T-helper 2 cell treated with Interferon-gamma antibody and Interleukin-4, amounts not matched to agents 5 μg/mL and 100 μg/mL, for 36 hours (primary cell): Measurements from ENCODE around the gene SOX12.

Source experiments
- DNase-seq: peaks from one replicate; pipeline ENCODE4 v3.0.0; 2021; ENCODE audit warnings: low spot score
- H3K27ac Mint-ChIP-seq: one replicate; pipeline ENCODE4 v1.8.0; 2021; ENCODE audit warnings: mild to moderate bottlenecking, mixed read lengths
- H3K27me3 Mint-ChIP-seq: one replicate; pipeline ENCODE4 v1.8.0; 2021; ENCODE audit warnings: low read depth, mixed read lengths
- H3K36me3 Mint-ChIP-seq: one replicate; pipeline ENCODE4 v1.8.0; 2021; ENCODE audit warnings: low read depth, mixed read lengths
- H3K4me1 Mint-ChIP-seq: one replicate; pipeline ENCODE4 v1.8.0; 2021; ENCODE audit warnings: low read depth, mixed read lengths
- H3K4me3 Mint-ChIP-seq: one replicate; pipeline ENCODE4 v1.8.0; 2022; ENCODE audit warnings: mild to moderate bottlenecking, moderate library complexity, mixed read lengths
- H3K9me3 Mint-ChIP-seq: one replicate; pipeline ENCODE4 v1.8.0; 2021; ENCODE audit warnings: mixed read lengths

SOX12 gene

GRCh38 chr20:295804-296203, 29.5 kb upstream of the SOX12 start:
- Mint-ChIP-seq H3K27me3 (peaks cover 2% of the 10 kb centered on the region), H3K27ac (peak overlapping the region; percentile 67), H3K36me3 (peaks cover 27% of the 10 kb centered on the region), H3K4me1 (peaks cover 25% of the 10 kb centered on the region), H3K9me3 (no peaks in the 10 kb centered on the region), H3K4me3 (peak overlapping the region; percentile 97)
- no peak for DNase-seq

DNA sequence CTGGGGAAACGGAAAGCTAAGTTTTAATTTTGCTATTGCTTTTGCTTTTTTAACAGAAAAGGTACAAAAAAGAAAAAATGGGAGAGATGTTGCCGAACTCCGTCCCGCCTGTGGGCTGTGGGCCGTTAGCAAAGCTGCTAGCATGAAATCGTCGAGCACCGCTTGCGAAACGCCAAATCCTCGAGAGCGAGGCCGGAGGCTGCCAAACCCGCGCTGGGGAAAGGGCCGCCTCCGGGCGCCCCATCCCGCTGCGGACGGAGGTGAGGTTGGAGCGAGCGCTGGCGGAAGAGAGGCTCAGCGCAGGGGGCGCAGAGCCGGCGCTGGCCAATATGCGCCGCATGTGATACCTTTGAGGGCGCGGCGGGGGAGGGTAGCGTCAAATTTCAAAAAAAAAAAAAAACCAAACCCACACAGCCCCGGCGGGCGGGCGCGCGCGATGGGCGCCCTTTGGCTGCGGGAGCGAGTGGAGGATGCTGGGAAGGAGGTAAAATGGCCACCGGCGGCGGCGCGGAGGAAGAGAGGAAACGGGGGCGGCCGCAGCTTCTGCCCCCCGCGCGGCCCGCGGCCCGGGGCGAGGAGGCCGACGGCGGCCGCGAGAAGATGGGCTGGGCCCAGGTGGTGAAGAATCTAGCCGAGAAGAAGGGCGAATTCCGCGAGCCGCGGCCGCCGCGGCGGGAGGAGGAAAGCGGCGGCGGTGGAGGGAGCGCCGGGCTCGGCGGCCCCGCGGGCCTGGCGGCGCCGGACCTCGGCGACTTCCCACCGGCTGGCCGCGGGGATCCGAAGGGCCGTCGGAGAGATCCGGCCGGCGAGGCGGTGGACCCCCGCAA, 28.0 kb upstream of the SOX12 start, which contains the start of gene ZCCHC3:
Gene ZCCHC3, plus strand, starts transcription at position 473 of the 827 bp plus-strand sequence. Its CDS starts 17 bp downstream, at position 490.
- Mint-ChIP-seq H3K4me1 (peaks cover 38% of the 10 kb centered on the region), H3K36me3 (peaks cover 35% of the 10 kb centered on the region)
- peak; percentile 88 for DNase-seq

GRCh38 chr20:297925-298775, 27.2 kb upstream of the SOX12 start:
- Mint-ChIP-seq H3K4me1 (peaks cover 41% of the 10 kb centered on the region), H3K36me3 (peaks cover 35% of the 10 kb centered on the region), H3K27ac (peak overlapping the region; percentile 97)

More for the DNA sequence above, 28.0 kb upstream of the SOX12 start, which contains the start of gene ZCCHC3:
- H3K27ac Mint-ChIP-seq: peak within 1 kb of the TSS; percentile 100
- peaks cover 2% of the 10 kb centered on the region for H3K27me3 Mint-ChIP-seq
- H3K9me3 Mint-ChIP-seq: no peaks in the 10 kb centered on the region
- H3K4me3 Mint-ChIP-seq: peak within 1 kb of the TSS; percentile 97

DNA sequence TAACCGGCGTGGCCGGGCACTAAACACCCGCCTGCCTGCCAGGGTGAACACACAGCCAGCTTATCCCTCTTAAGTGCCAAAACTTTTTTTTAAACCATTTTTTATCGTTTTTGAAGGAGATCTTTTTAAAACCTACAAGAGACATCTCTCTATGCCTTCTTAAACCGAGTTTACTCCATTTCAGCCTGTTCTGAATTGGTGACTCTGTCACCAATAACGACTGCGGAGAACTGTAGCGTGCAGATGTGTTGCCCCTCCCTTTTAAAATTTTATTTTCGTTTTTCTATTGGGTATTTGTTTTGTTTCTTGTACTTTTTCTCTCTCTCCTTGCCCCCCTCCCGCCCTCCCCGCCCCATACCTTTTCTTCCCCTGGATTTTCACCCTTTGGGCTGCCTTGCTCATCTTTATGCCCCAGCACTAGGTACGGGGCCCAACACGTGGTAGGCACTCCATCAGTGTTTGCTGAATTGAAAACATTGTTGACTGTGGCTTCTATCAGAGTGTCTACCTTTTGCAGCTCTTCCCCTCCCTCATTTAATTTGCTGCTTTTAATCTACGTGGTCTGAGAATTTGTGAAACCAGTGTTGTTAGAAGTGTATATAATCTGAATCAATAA, 26.5 kb upstream of the SOX12 start:
- Mint-ChIP-seq H3K4me3 (peak overlapping the region; percentile 96), H3K9me3 (no peaks in the 10 kb centered on the region), H3K36me3 (peaks cover 35% of the 10 kb centered on the region), H3K27me3 (peaks cover 2% of the 10 kb centered on the region), H3K27ac (peak overlapping the region; percentile 97), H3K4me1 (peaks cover 43% of the 10 kb centered on the region)
- no peak for DNase-seq

More at GRCh38 chr20:297925-298775, 27.2 kb upstream of the SOX12 start:
- Mint-ChIP-seq H3K9me3 (no peaks in the 10 kb centered on the region), H3K27me3 (peaks cover 2% of the 10 kb centered on the region), H3K4me3 (peak overlapping the region; percentile 96)
- DNase-seq: peak; percentile 39

DNA sequence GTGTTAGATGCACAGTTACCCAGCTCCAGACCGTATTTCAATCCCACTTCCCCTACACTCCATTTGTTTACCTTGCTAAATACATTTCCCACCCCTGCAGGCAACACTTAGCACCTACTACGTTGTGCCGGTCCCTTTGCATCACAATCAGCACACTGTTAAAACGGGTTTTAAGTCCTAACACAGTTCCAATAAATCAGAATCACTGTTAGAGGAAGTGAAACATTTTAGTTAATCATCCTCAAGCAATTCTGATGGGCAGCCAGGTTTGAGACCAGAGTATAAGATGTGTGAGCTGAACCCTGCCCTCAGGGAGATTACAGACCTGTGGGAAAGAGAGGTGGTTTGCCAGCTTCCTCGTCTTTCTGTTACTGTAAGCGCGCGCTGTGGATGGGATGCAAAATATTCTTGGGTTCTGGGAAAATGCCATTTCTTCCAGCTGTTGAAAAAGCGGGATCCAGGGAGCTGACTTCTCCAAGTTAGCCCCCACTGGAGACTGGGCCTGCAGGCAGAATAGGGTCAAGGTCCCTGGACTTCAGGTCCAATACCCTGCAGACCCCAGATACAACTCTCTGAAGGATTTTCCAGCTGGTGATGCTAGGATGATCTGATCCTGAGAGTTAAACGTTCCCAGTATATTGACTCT, 24.9 kb upstream of the SOX12 start:
- peaks cover 43% of the 10 kb centered on the region for H3K4me1 Mint-ChIP-seq
- DNase-seq: no peak
- H3K36me3 Mint-ChIP-seq: peaks cover 35% of the 10 kb centered on the region
- H3K4me3 Mint-ChIP-seq: peak overlapping the region; percentile 96
- no peak overlapping the region for H3K27ac Mint-ChIP-seq
- H3K27me3 Mint-ChIP-seq: peaks cover 2% of the 10 kb centered on the region
- H3K9me3 Mint-ChIP-seq: no peaks in the 10 kb centered on the region

GRCh38 chr20:301886-302848, 23.2 kb upstream of the SOX12 start:
- Mint-ChIP-seq H3K27me3 (peaks cover 2% of the 10 kb centered on the region), H3K27ac (peak overlapping the region; percentile 27), H3K4me3 (no peak overlapping the region)

GRCh38 chr20:305745-306144, 19.6 kb upstream of the SOX12 start:
- no peaks in the 10 kb centered on the region for H3K9me3 Mint-ChIP-seq
- H3K36me3 Mint-ChIP-seq: peaks cover 8% of the 10 kb centered on the region
- H3K27ac Mint-ChIP-seq: no peak overlapping the region
- no peaks in the 10 kb centered on the region for H3K27me3 Mint-ChIP-seq
- H3K4me3 Mint-ChIP-seq: no peak overlapping the region
- no peak for DNase-seq
- H3K4me1 Mint-ChIP-seq: peaks cover 28% of the 10 kb centered on the region

More at GRCh38 chr20:301886-302848, 23.2 kb upstream of the SOX12 start:
- Mint-ChIP-seq H3K36me3 (peaks cover 35% of the 10 kb centered on the region), H3K4me1 (peaks cover 33% of the 10 kb centered on the region), H3K9me3 (no peaks in the 10 kb centered on the region)
- no peak for DNase-seq

DNA sequence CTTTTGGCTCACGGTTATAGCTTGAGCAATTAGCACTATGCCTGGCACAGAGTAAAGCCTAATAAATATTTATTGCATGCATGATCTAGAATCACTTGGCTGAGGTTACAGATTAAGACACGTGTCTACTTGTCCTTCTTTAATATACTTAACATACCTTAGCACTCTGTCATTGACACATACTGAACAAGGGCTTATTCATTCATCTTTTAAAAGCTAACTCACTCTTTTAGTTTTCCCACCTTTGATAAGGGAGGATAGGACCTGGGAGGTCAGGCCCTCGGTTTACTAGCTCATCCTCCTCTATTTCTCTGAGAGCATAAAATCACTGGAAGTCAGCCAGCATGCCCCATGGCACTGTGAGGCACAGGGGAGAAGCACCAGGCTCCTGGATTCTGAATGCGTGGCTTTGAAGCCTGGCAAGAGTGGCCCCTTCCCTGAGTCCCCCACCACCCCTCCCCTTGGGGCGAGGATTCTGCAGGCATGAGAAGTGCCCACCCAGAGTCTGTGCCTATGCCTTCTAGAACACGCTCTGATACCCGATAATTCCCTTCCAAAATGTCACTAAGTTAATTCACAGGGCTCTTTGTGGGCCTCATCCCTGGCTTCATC, 16.8 kb upstream of the SOX12 start:
- Mint-ChIP-seq H3K27ac (no peak overlapping the region), H3K36me3 (no peaks in the 10 kb centered on the region), H3K9me3 (no peaks in the 10 kb centered on the region), H3K4me3 (no peak overlapping the region), H3K27me3 (no peaks in the 10 kb centered on the region), H3K4me1 (peaks cover 13% of the 10 kb centered on the region)
- no peak for DNase-seq

GRCh38 chr20:309306-309840, 16.0 kb upstream of the SOX12 start:
- Mint-ChIP-seq H3K9me3 (no peaks in the 10 kb centered on the region), H3K27ac (peak overlapping the region; percentile 67)
- no peak for DNase-seq

DNA sequence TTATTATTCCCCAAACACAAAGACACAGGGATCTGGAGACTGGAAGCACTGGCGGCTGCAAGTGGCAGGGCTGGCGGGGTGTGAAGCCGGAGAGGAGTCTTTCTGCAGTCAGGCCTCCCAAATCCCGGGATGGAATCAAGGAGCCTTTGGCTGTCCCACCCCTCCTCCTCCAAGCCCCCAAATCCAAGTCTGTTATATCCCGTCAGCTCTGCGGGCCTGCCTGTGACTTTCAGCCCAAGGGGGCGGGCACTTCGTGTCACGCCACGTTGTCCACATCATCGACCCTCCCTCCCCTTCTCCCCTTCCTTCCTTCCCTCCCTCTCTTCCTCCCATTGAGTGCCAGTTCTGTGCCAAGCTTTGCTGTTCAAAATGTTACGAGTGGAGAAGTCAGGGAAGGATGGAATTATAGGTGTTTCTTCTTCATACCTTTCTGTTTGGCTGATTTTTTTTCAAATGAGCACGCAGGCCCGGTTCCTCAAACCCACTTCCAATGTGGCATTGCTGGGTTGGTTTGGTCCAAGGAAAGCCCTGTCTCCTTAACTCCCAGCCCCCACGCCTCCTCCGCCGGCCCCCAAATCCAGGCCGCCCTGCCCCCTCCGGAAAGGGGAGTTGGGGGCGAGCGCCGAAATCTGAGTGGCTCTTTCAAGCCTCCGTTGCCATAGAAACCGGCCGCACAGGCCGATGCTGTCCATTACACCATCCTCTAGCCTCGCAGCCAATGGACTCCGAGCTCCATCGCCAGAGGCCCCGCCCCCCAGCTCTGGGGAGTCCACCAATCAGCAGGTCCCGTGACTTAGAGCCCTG, 15.3 kb upstream of the SOX12 start:
- H3K27ac Mint-ChIP-seq: peak overlapping the region; percentile 87
- H3K9me3 Mint-ChIP-seq: no peaks in the 10 kb centered on the region
- peaks cover 13% of the 10 kb centered on the region for H3K4me1 Mint-ChIP-seq
- H3K36me3 Mint-ChIP-seq: no peaks in the 10 kb centered on the region
- DNase-seq: peak; percentile 88
- peak overlapping the region; percentile 83 for H3K4me3 Mint-ChIP-seq
- H3K27me3 Mint-ChIP-seq: no peaks in the 10 kb centered on the region

More at GRCh38 chr20:309306-309840, 16.0 kb upstream of the SOX12 start:
- peak overlapping the region; percentile 6 for H3K4me3 Mint-ChIP-seq
- H3K36me3 Mint-ChIP-seq: no peaks in the 10 kb centered on the region
- H3K27me3 Mint-ChIP-seq: no peaks in the 10 kb centered on the region
- peaks cover 13% of the 10 kb centered on the region for H3K4me1 Mint-ChIP-seq

DNA sequence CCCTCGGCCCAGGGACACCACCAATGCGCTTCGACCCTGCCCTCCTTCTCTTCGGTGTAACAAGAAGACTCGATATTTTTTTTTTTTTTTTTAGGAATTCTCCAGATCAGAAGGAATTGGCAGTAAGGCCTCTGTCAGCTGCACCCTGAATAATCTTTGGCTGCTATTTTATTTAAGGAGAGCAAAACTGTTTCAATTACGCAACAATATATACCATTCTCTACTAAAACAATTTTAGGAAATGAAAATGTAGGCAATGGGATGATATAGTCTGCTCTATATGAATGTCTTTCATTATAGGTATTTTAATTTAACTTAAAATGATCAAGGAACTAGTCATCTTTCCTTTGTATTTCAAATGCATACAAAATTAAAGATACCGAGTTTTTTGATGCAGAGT, 14.7 kb upstream of the SOX12 start:
- Mint-ChIP-seq H3K27ac (peak overlapping the region; percentile 87), H3K4me3 (peak overlapping the region; percentile 83), H3K4me1 (peaks cover 13% of the 10 kb centered on the region), H3K27me3 (no peaks in the 10 kb centered on the region), H3K36me3 (no peaks in the 10 kb centered on the region), H3K9me3 (no peaks in the 10 kb centered on the region)
- DNase-seq: no peak
